WTC11 (cell line): ENCODE results near the gene MORN5. TPM values are rescaled to one million over a fixed set of nuclear protein-coding genes. Genes with fewer than 3 reads are reported as not detected.

Source experiments
- ATAC-seq: fragments of 200-7000 bp; cut with Tn5 transposase; 2 replicates; pipeline ENCODE4 v1.10.0; 2021; ENCODE audit warnings: mild to moderate bottlenecking, moderate library complexity
- CTCF ChIA-PET: fragments of 300-600 bp; sonication (Branson Sonifier 250); formaldehyde crosslinking; loops from one replicate; lab custom pipeline; 2021; ENCODE audit warnings: antibody characterized with exemption; lab: Charles Lee
- POLR2A ChIA-PET: fragments of 350-600 bp; sonication (Branson Sonifier 250); formaldehyde crosslinking; loops from one replicate; lab custom pipeline; 2021; ENCODE audit warnings: antibody characterized with exemption; lab: Charles Lee
- DNase-seq: peaks from one replicate; pipeline ENCODE4 v3.0.0; 2021; ENCODE audit warnings: low spot score
- H3K27ac Mint-ChIP-seq: 2 replicates; pipeline ENCODE4 v1.8.0; 2021; ENCODE audit warnings: mixed read lengths
- H3K27me3 Mint-ChIP-seq: 2 replicates; pipeline ENCODE4 v1.8.0; 2021; ENCODE audit warnings: low read depth, mild to moderate bottlenecking, moderate library complexity, mixed read lengths
- H3K36me3 Mint-ChIP-seq: 2 replicates; pipeline ENCODE4 v1.8.0; 2021; ENCODE audit warnings: mixed read lengths
- H3K4me1 Mint-ChIP-seq: 2 replicates; pipeline ENCODE4 v1.8.0; 2022; ENCODE audit warnings: mixed read lengths
- H3K4me3 Mint-ChIP-seq: 2 replicates; pipeline ENCODE4 v1.8.0; 2021; ENCODE audit warnings: mild to moderate bottlenecking, moderate library complexity, mixed read lengths
- H3K9me3 Mint-ChIP-seq: 2 replicates; pipeline ENCODE4 v1.8.0; 2021; ENCODE audit warnings: mixed read lengths
- ATF1 ChIP-seq: sonication (generic); formaldehyde crosslinking; IDR thresholded peaks from 2 replicates; pipeline ENCODE4 v1.8.1; 2023; ENCODE audit warnings: mild to moderate bottlenecking, moderate library complexity, missing genetic modification reagents
- ATF6 ChIP-seq: sonication (generic); formaldehyde crosslinking; IDR thresholded peaks from 2 replicates; pipeline ENCODE4 v1.8.1; 2023; ENCODE audit warnings: mild to moderate bottlenecking, missing genetic modification reagents
- CTCF ChIP-seq: fragments of 200-600 bp; IDR thresholded peaks from 2 replicates; pipeline ENCODE4 v1.8.0; 2022; ENCODE audit warnings: antibody characterized with exemption
- E2F5 ChIP-seq: sonication (generic); formaldehyde crosslinking; IDR thresholded peaks from 2 replicates; pipeline ENCODE4 v1.8.1; 2022; ENCODE audit warnings: mild to moderate bottlenecking, moderate library complexity, missing genetic modification reagents
- EMX1 ChIP-seq: fragments of 250-450 bp; sonication (Bioruptor Pico); IDR thresholded peaks from 2 replicates; pipeline ENCODE4 v1.8.0; 2021; ENCODE audit warnings: mild to moderate bottlenecking
- GTF2I ChIP-seq: fragments of 250-450 bp; sonication (Bioruptor Pico); conservative IDR thresholded peaks from 2 replicates; pipeline ENCODE4 v1.4.0; 2021; ENCODE audit warnings: mild to moderate bottlenecking
- IRF2 ChIP-seq: sonication (generic); formaldehyde crosslinking; IDR thresholded peaks from 2 replicates; pipeline ENCODE4 v1.8.0; 2022; ENCODE audit warnings: low read depth, missing genetic modification reagents, borderline replicate concordance
- MLX ChIP-seq: sonication (generic); formaldehyde crosslinking; IDR thresholded peaks from 2 replicates; pipeline ENCODE4 v1.8.1; 2023; ENCODE audit warnings: mild to moderate bottlenecking, missing genetic modification reagents, moderate library complexity
- MYBL2 ChIP-seq: sonication (generic); formaldehyde crosslinking; IDR thresholded peaks from 2 replicates; pipeline ENCODE4 v1.8.1; 2023; ENCODE audit warnings: mild to moderate bottlenecking, moderate library complexity, missing genetic modification reagents
- NR2C2 ChIP-seq: sonication (generic); formaldehyde crosslinking; IDR thresholded peaks from 2 replicates; pipeline ENCODE4 v1.8.0; 2022; ENCODE audit warnings: mild to moderate bottlenecking, missing genetic modification reagents
- USF2 ChIP-seq: sonication (generic); formaldehyde crosslinking; IDR thresholded peaks from 2 replicates; pipeline ENCODE4 v1.8.1; 2023; ENCODE audit warnings: mild to moderate bottlenecking, missing genetic modification reagents, moderate library complexity
- ZBTB43 ChIP-seq: sonication (generic); formaldehyde crosslinking; IDR thresholded peaks from 2 replicates; pipeline ENCODE4 v1.8.1; 2023; ENCODE audit warnings: mild to moderate bottlenecking, missing genetic modification reagents
- total RNA-seq: library from RNA; stranded (reverse); gene quantifications from 3 replicates; pipeline ENCODE4 v1.2.3, GENCODE V29; 2021
- TF ChIP-seq, protein P1 (sequence below): sonication (generic); formaldehyde crosslinking; IDR thresholded peaks from 2 replicates; pipeline ENCODE4 v1.8.1; 2022; ENCODE audit warnings: low read depth, missing genetic modification reagents, borderline replicate concordance
- TF ChIP-seq, protein P2 (sequence below): sonication (generic); formaldehyde crosslinking; IDR thresholded peaks from 2 replicates; pipeline ENCODE4 v1.8.0; 2022; ENCODE audit warnings: mild to moderate bottlenecking, missing genetic modification reagents
- TF ChIP-seq, protein P3 (sequence below): sonication (generic); formaldehyde crosslinking; IDR thresholded peaks from 2 replicates; pipeline ENCODE4 v1.8.0; 2022; ENCODE audit warnings: mild to moderate bottlenecking, missing genetic modification reagents
- TF ChIP-seq, protein P4 (sequence below): sonication (generic); formaldehyde crosslinking; IDR thresholded peaks from 2 replicates; pipeline ENCODE4 v1.8.1; 2023; ENCODE audit warnings: mild to moderate bottlenecking, moderate library complexity, missing genetic modification reagents

Gene MORN5
- total RNA-seq, 1 experiment from 2014 or later = not detected

DNA sequence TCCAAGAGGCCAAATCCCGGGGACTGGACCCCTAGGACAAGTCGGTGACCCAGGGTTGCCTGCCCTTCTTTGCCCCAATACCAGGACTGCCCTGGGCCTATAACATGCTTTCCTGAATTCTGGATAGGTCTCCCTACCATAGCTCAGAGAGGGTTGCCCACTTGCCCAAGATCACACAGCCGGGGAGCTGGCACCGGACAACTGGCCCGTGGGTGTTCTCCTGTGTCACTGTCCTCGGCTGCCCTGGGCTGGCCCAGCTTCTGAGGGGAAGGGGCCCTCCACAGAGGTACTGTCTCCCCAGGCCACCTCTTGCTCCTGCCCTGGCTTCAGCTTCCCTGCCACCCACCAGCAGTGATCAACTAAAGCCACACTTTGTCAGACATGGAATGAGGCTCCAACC lies 37.8 kb upstream of the MORN5 start:
- no peaks in the 10 kb centered on the region for H3K9me3 Mint-ChIP-seq
- POLR2A ChIA-PET = interaction anchor here (0.6 kb wide), 2 partner anchors 11 to 27 kb away, joined by 3 read pairs; no protein-coding TSS in a partner anchor
- no peak for DNase-seq
- TF ChIP-seq ZBTB43 (CRISPR knock-in tag) (no peak), IRF2 (no peak)
- TF ChIP-seq, all 79 proteins: peak for 0
- CTCF ChIA-PET = interaction anchor here (0.6 to 24.3 kb wide), 17 partner anchors 9 to 234 kb away, joined by 3 to 627 read pairs (median 14); partner anchors contain the start of genes MORN5, NDUFA8 and TTLL11
- H3K27ac Mint-ChIP-seq = no peak overlapping the region
- H3K36me3 Mint-ChIP-seq = no peaks in the 10 kb centered on the region
- peaks cover 26% of the 10 kb centered on the region for H3K27me3 Mint-ChIP-seq
- ATAC-seq = no peak
- peaks cover 21% of the 10 kb centered on the region for H3K4me1 Mint-ChIP-seq
- H3K4me3 Mint-ChIP-seq = no peak overlapping the region

DNA sequence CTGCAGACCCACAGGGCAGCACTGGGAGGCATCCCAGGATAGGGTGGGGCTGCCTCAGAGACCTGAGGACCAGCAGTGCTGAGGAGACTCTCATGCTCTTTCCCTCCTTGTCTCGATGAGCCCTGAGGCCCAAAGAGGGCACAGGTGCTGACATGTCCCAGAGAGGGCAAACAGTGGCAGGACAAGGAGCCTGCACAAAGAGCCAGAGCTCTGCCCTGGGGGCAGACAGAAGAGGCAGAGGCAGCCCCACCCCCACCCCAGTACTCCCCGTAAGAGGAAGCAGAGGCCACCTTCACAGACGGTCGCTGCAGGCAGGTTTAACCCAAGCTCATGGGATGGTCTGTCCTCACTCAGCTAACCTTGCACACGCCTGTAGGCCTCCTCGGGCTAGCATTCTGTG lies 37.2 kb upstream of the MORN5 start:
- TF ChIP-seq, protein P1, sequence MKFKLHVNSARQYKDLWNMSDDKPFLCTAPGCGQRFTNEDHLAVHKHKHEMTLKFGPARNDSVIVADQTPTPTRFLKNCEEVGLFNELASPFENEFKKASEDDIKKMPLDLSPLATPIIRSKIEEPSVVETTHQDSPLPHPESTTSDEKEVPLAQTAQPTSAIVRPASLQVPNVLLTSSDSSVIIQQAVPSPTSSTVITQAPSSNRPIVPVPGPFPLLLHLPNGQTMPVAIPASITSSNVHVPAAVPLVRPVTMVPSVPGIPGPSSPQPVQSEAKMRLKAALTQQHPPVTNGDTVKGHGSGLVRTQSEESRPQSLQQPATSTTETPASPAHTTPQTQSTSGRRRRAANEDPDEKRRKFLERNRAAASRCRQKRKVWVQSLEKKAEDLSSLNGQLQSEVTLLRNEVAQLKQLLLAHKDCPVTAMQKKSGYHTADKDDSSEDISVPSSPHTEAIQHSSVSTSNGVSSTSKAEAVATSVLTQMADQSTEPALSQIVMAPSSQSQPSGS (CRISPR knock-in tag) = no peak
- TF ChIP-seq NR2C2 (CRISPR knock-in tag) (no peak), ATF6 (CRISPR knock-in tag) (no peak), USF2 (no peak), ATF1 (no peak), EMX1 (no peak)
- TF ChIP-seq, protein P2, sequence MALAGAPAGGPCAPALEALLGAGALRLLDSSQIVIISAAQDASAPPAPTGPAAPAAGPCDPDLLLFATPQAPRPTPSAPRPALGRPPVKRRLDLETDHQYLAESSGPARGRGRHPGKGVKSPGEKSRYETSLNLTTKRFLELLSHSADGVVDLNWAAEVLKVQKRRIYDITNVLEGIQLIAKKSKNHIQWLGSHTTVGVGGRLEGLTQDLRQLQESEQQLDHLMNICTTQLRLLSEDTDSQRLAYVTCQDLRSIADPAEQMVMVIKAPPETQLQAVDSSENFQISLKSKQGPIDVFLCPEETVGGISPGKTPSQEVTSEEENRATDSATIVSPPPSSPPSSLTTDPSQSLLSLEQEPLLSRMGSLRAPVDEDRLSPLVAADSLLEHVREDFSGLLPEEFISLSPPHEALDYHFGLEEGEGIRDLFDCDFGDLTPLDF (CRISPR knock-in tag) = no peak
- TF ChIP-seq, protein P3, sequence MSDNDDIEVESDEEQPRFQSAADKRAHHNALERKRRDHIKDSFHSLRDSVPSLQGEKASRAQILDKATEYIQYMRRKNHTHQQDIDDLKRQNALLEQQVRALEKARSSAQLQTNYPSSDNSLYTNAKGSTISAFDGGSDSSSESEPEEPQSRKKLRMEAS (CRISPR knock-in tag) = no peak
- ChIA-PET CTCF (interaction anchor here (0.6 to 24.3 kb wide), 27 partner anchors 9 to 675 kb away, joined by 3 to 627 read pairs (median 7); partner anchors contain the start of genes LHX6, MORN5, NDUFA8 and PTGS1), POLR2A (interaction anchor here (0.6 to 1.9 kb wide), 2 partner anchors 11 to 23 kb away, joined by 3 to 6 read pairs; no protein-coding TSS in a partner anchor)
- Mint-ChIP-seq H3K36me3 (no peaks in the 10 kb centered on the region), H3K9me3 (no peaks in the 10 kb centered on the region), H3K4me3 (no peak overlapping the region), H3K4me1 (peaks cover 23% of the 10 kb centered on the region), H3K27me3 (peaks cover 31% of the 10 kb centered on the region), H3K27ac (no peak overlapping the region)
- ATAC-seq (peak; percentile 3; the same call in 1 of the 2 replicates), DNase-seq (no peak)

DNA sequence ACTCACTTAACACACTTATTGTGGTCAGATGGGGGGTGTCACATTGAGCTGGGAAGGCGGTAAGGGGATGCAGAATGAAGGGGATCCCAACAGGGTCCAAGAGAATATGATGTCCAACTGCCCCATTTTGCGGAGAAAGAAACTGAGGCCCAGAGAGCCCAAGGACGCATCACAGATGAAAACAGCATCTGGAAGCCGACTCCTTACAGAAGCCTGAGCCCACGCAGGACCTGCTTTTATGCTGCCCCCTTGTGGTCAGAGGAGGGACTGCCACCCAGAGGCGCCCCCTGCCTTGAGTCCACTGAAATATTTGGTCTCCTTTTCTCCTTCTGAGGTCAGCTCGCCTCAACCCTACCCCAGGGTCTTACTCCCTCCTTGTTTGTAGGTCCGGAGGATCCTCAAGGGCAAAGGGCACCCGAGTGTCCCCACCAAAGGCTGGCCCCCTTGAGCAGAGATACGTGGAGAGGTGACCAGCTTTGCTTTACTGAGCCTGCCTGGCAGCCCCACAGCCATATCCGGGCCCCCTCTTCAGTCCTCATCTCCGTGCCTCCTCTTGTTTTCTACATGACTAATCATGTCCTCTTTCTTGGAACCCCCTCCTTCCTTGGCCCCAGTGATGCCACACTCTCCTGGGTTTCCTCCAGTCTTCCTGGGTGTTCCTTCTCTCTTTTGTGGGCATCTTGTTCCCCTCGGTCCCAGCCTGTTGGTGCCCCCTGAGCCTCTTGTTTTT lies 36.6 kb upstream of the MORN5 start:
- Mint-ChIP-seq H3K4me3 (no peak overlapping the region), H3K27ac (no peak overlapping the region), H3K27me3 (peaks cover 37% of the 10 kb centered on the region), H3K36me3 (no peaks in the 10 kb centered on the region), H3K4me1 (peaks cover 24% of the 10 kb centered on the region), H3K9me3 (no peaks in the 10 kb centered on the region)
- ATAC-seq (peak; percentile 40), DNase-seq (peak; percentile 86)
- TF ChIP-seq CTCF = peak; percentile 99
- peak; percentile 57; the same call in 1 of the 2 replicates for TF ChIP-seq GTF2I (CRISPR knock-in tag)
- TF ChIP-seq, protein P4, sequence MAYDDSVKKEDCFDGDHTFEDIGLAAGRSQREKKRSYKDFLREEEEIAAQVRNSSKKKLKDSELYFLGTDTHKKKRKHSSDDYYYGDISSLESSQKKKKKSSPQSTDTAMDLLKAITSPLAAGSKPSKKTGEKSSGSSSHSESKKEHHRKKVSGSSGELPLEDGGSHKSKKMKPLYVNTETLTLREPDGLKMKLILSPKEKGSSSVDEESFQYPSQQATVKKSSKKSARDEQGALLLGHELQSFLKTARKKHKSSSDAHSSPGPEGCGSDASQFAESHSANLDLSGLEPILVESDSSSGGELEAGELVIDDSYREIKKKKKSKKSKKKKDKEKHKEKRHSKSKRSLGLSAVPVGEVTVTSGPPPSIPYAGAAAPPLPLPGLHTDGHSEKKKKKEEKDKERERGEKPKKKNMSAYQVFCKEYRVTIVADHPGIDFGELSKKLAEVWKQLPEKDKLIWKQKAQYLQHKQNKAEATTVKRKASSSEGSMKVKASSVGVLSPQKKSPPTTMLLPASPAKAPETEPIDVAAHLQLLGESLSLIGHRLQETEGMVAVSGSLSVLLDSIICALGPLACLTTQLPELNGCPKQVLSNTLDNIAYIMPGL (CRISPR knock-in tag) = 0 out of 2 replicates have a peak, but pooled peaks have one; percentile 40
- no peak for TF ChIP-seq MYBL2 (CRISPR knock-in tag)
- TF ChIP-seq E2F5 (CRISPR knock-in tag) = peak; percentile 19; the same call in 1 of the 2 replicates
- TF ChIP-seq MLX (CRISPR knock-in tag) = no peak
- POLR2A ChIA-PET = interaction anchor here (1.9 kb wide), 1 partner anchor 24 kb away, joined by 6 read pairs; no protein-coding TSS in a partner anchor
- CTCF ChIA-PET = interaction anchor here (0.6 to 24.3 kb wide), 39 partner anchors 10 to 676 kb away, joined by 3 to 627 read pairs (median 5); partner anchors contain the start of genes LHX6, MORN5, MRRF and NDUFA8
